HCT116 (cell line): ENCODE data around the gene ALDH1L1. TPM values are rescaled to one million over a fixed set of nuclear protein-coding genes. Genes with fewer than 3 reads are reported as not detected.
A peak's percentile ranks its signal among the peaks of the same experiment; 100 is the strongest.

Experiments
- ATAC-seq: fragments of 200-7000 bp; cut with Tn5 transposase; 2 replicates; pipeline ENCODE4 v1.9.1; 2020; ENCODE audit warnings: mild to moderate bottlenecking, moderate library complexity
- BruUV-seq: library from RNA; stranded (reverse); fragments of 400-500 nt; replicated peaks from 2 replicates; lab custom pipeline; 2021; lab: Mats Ljungman, UMichigan
- CTCF ChIA-PET: fragments of 300-600 bp; sonication (Branson Sonifier 250); formaldehyde crosslinking; loops from one replicate; lab custom pipeline; 2021; ENCODE audit warnings: antibody characterized with exemption; lab: Charles Lee
- POLR2A ChIA-PET: fragments of 300-600, 350-600 bp; sonication (Branson Sonifier 250); formaldehyde crosslinking; loops from one replicate; lab custom pipeline; 2021; ENCODE audit warnings: antibody characterized with exemption; lab: Charles Lee
- RAD21 ChIA-PET, 2 experiments: fragments of 300-600 bp; sonication (Branson Sonifier 250); formaldehyde crosslinking; loops; one replicate each; lab custom pipeline; 2023; ENCODE audit warnings: low total read pairs in 2 of 2; ENCODE audit not compliant: uncharacterized antibody in 2 of 2, unreplicated experiment in 2 of 2, low non-redundant PET in 1 of 2; lab: Charles Lee
- DNase-seq: peaks from one replicate; pipeline ENCODE4 v3.0.0-alpha.2; 2010; ENCODE audit warnings: low read depth, low spot score
- H2AFZ ChIP-seq: fragments of 200-600 bp; shearing (Covaris generic), sonication (generic); 2 replicates; pipeline ENCODE4 v1.6.1; 2017; ENCODE audit warnings: low read depth, mixed run types, mixed read lengths, antibody characterized with exemption, low read length; ENCODE audit not compliant: poor library complexity, severe bottlenecking
- H3K27ac ChIP-seq: 2 replicates; pipeline ENCODE4 v1.5.1; 2012; ENCODE audit warnings: low read depth, low read length
- H3K27me3 ChIP-seq: fragments of 200-600 bp; sonication (generic); 2 replicates; pipeline ENCODE4 v1.6.1; 2016; ENCODE audit warnings: mixed run types, low read length, mixed read lengths; ENCODE audit not compliant: insufficient read depth
- H3K36me3 ChIP-seq, 2 experiments: fragments of 200-500 bp in 1 of 2; fragments of 200-600 bp in 1 of 2; sonication (Bioruptor generic) in 1 of 2; sonication (generic) in 1 of 2; 2 replicates each; pipeline versions ENCODE4 v1.5.1 to v1.6.1; 2014 to 2016; ENCODE audit warnings: low read length in 2 of 2, inconsistent platforms in 1 of 2, mixed read lengths in 1 of 2, mixed run types in 1 of 2; ENCODE audit not compliant: insufficient read depth in 2 of 2, control insufficient read depth in 1 of 2
- H3K4me1 ChIP-seq, 2 experiments: fragments of 200-600 bp in 1 of 2; sonication (generic) in 1 of 2; 2 replicates each; pipeline versions ENCODE4 v1.5.1 to v1.6.1; 2012 to 2017; ENCODE audit warnings: low read length in 2 of 2, inconsistent platforms in 1 of 2, mild to moderate bottlenecking in 1 of 2, mixed read lengths in 1 of 2, mixed run types in 1 of 2, moderate library complexity in 1 of 2; ENCODE audit not compliant: insufficient read depth in 2 of 2, control insufficient read depth in 1 of 2
- H3K4me2 ChIP-seq: fragments of 200-600 bp; sonication (generic); 2 replicates; pipeline ENCODE4 v1.6.1; 2017; ENCODE audit warnings: mixed run types, low read length, mixed read lengths
- H3K4me3 ChIP-seq, 2 experiments: fragments of 200-600 bp in 1 of 2; sonication (generic) in 1 of 2; replicated peaks in 1 of 2; 2 replicates each; pipeline ENCODE4 v1.5.1; 2011 to 2016; ENCODE audit warnings: low read length in 2 of 2, control low read depth in 1 of 2, low read depth in 1 of 2, mild to moderate bottlenecking in 1 of 2, mixed read lengths in 1 of 2, mixed run types in 1 of 2
- H3K79me2 ChIP-seq: fragments of 200-600 bp; sonication (generic); 2 replicates; pipeline ENCODE4 v1.6.1; 2017; ENCODE audit warnings: mild to moderate bottlenecking, mixed run types, low read length, moderate library complexity, mixed read lengths; ENCODE audit not compliant: insufficient read depth
- H3K9ac ChIP-seq: fragments of 200-600 bp; sonication (generic); 2 replicates; pipeline ENCODE4 v1.6.1; 2016; ENCODE audit warnings: low read length, mixed read lengths
- H3K9me2 ChIP-seq: fragments of 200-600 bp; sonication (generic), shearing (Covaris generic); 2 replicates; pipeline ENCODE4 v1.6.1; 2017; ENCODE audit warnings: mixed run types, mild to moderate bottlenecking, moderate library complexity; ENCODE audit not compliant: insufficient read depth
- H3K9me3 ChIP-seq, 2 experiments: fragments of 200-500 bp in 1 of 2; fragments of 200-600 bp in 1 of 2; sonication (Bioruptor generic) in 1 of 2; sonication (generic) in 1 of 2; 2 replicates each; pipeline ENCODE4 v1.6.1; 2014 to 2017; ENCODE audit warnings: low read length in 2 of 2, mixed read lengths in 2 of 2, inconsistent platforms in 1 of 2, low read depth in 1 of 2, mild to moderate bottlenecking in 1 of 2, mixed run types in 1 of 2, moderate library complexity in 1 of 2; ENCODE audit not compliant: control insufficient read depth in 1 of 2, insufficient read depth in 1 of 2
- H4K20me1 ChIP-seq: fragments of 200-600 bp; sonication (generic), shearing (Covaris generic); 2 replicates; pipeline ENCODE4 v1.6.1; 2017; ENCODE audit warnings: mixed run types, mild to moderate bottlenecking, moderate library complexity; ENCODE audit not compliant: insufficient read depth
- CBX3 ChIP-seq: IDR thresholded peaks from 2 replicates; pipeline ENCODE4 v1.6.1; 2012; ENCODE audit warnings: low read depth
- CEBPB ChIP-seq: IDR thresholded peaks from 2 replicates; pipeline ENCODE4 v1.6.1; 2012; ENCODE audit warnings: low read depth
- CTCF ChIP-seq, 3 experiments: fragments of 200-600 bp in 1 of 3; sonication (generic) in 1 of 3; IDR thresholded peaks in 2 of 3; conservative IDR thresholded peaks in 1 of 3; 2 replicates each; pipeline ENCODE4 v1.5.1; 2012 to 2017; ENCODE audit warnings: low read depth in 2 of 3, low read length in 2 of 3, antibody characterized with exemption in 1 of 3, borderline replicate concordance in 1 of 3, control low read depth in 1 of 3, mild to moderate bottlenecking in 1 of 3, mixed read lengths in 1 of 3, mixed run types in 1 of 3, moderate library complexity in 1 of 3; ENCODE audit not compliant: insufficient read depth in 1 of 3
- FOSL1 ChIP-seq: IDR thresholded peaks from 2 replicates; pipeline ENCODE4 v1.6.1; 2012; ENCODE audit warnings: low read depth
- JUND ChIP-seq: IDR thresholded peaks from 2 replicates; pipeline ENCODE4 v1.6.1; 2012
- MAX ChIP-seq: IDR thresholded peaks from 2 replicates; pipeline ENCODE4 v1.6.1; 2012
- RAD21 ChIP-seq: IDR thresholded peaks from 2 replicates; pipeline ENCODE4 v1.6.1; 2012; ENCODE audit warnings: low read depth, mild to moderate bottlenecking
- SIN3A ChIP-seq: IDR thresholded peaks from 2 replicates; pipeline ENCODE4 v1.6.1; 2012; ENCODE audit warnings: low read depth
- ZBTB33 ChIP-seq: IDR thresholded peaks from 2 replicates; pipeline ENCODE4 v1.6.1; 2011; ENCODE audit warnings: mild to moderate bottlenecking, low read length, moderate library complexity; ENCODE audit not compliant: insufficient replicate concordance; ENCODE audit errors: extremely low read depth
- ZFX ChIP-seq: fragments of 450-650 bp; IDR thresholded peaks from 2 replicates; pipeline ENCODE4 v1.6.1; 2017
- intact Hi-C: fragments of 100-400 bp; cut with micrococcal nuclease; formaldehyde crosslinking; loops from 2 replicates; pipeline ENCODE4 v1.10.0; 2022
- total RNA-seq: library from RNA; stranded (reverse); gene quantifications from one replicate; pipeline ENCODE4 v1.2.1, GENCODE V29; 2021; ENCODE audit not compliant: unreplicated experiment

ALDH1L1 gene
- total RNA-seq, 1 experiment from 2014 or later: 0.81 TPM

GRCh38 chr3:126134219-126134975 is 46.0 kb downstream of the ALDH1L1 start:
- peak overlapping the region; percentile 65 for H2AFZ ChIP-seq
- H3K36me3 ChIP-seq: no peaks in the 10 kb centered on the region
- BruUV-seq: no TSS peak
- H3K27me3 ChIP-seq: peaks cover 9% of the 10 kb centered on the region; the same call in 1 of the 2 replicates
- peak; percentile 39 for DNase-seq
- H4K20me1 ChIP-seq: no peaks in the 10 kb centered on the region
- RAD21 ChIA-PET: interaction anchor here (0.5 to 1.4 kb wide), 3 partner anchors 64 to 341 kb away, joined by 3 to 4 read pairs (median 3); partner anchors contain the start of gene ZXDC (in 1 of the 2)
- intact Hi-C loops: loop anchor here (1.0 to 10.0 kb wide), 3 partner anchors 255 to 1410 kb away; partner anchors contain the start of gene CHST13
- H3K4me1 ChIP-seq: peaks cover 0 to under 1% of the 10 kb centered on the region in 2 experiments; a peak in 1 of 4 replicates
- no peaks in the 10 kb centered on the region for H3K79me2 ChIP-seq
- POLR2A ChIA-PET: no interaction called here
- ATAC-seq: peak; percentile 95
- H3K9me3 ChIP-seq: no peaks in the 10 kb centered on the region
- no peak overlapping the region for H3K9ac ChIP-seq
- no peak overlapping the region for H3K27ac ChIP-seq
- no peak overlapping the region for H3K4me2 ChIP-seq
- no peak overlapping the region for H3K4me3 ChIP-seq
- CTCF ChIA-PET: interaction anchor here (0.9 to 1.7 kb wide), 6 partner anchors 22 to 342 kb away, joined by 3 to 6 read pairs (median 3); partner anchors contain the start of gene ZXDC
- TF ChIP-seq CBX3 (no peak), CTCF (IDR thresholded peaks at IDR 0.05 in 2 of 3, conservative IDR thresholded peaks at IDR 0.05 in 1 of 3; ENCODE audit: borderline replicate concordance in 1 of 3, insufficient read depth in 1 of 3, low read depth in 2 of 3, low read length in 2 of 3) (peak; percentile 68 to 92 (median 79)), RAD21 (peak; percentile 96)
- no peaks in the 10 kb centered on the region for H3K9me2 ChIP-seq

- RAD21 ChIA-PET: interaction anchor here (1.0 to 1.4 kb wide), 2 partner anchors 65 to 342 kb away, joined by 3 read pairs; partner anchors contain the start of gene ZXDC (in 1 of the 2)
- no peaks in the 10 kb centered on the region for H3K9me3 ChIP-seq
- peak; percentile 20 for ATAC-seq
- no peak for TF ChIP-seq RAD21
- TF ChIP-seq JUND: no peak
- no peak for TF ChIP-seq ZBTB33
- TF ChIP-seq SIN3A: no peak
- TF ChIP-seq MAX: no peak
- no peak for TF ChIP-seq ZFX
- TF ChIP-seq CEBPB: no peak
- TF ChIP-seq FOSL1: no peak
- H3K27me3 ChIP-seq: 0 out of 2 replicates have a peak, but pooled peaks cover 3% of the 10 kb centered on the region
- H3K27ac ChIP-seq: no peak overlapping the region
- POLR2A ChIA-PET: no interaction called here
- intact Hi-C loops: loop anchor here (1.0 to 10.0 kb wide), 3 partner anchors 256 to 1411 kb away; partner anchors contain the start of gene CHST13
- no peaks in the 10 kb centered on the region for H3K36me3 ChIP-seq
- BruUV-seq: no TSS peak
- CTCF ChIA-PET: interaction anchor here (0.9 to 1.7 kb wide), 4 partner anchors 23 to 342 kb away, joined by 3 to 5 read pairs (median 3); partner anchors contain the start of gene ZXDC
- no peak overlapping the region for H3K4me2 ChIP-seq
- H3K4me3 ChIP-seq: no peak overlapping the region
- H3K9me2 ChIP-seq: no peaks in the 10 kb centered on the region
- H3K4me1 ChIP-seq: peaks cover 0 to 4% of the 10 kb centered on the region in 2 experiments; a peak in 1 of 4 replicates
- H3K9ac ChIP-seq: no peak overlapping the region
- no peak for DNase-seq
- no peaks in the 10 kb centered on the region for H4K20me1 ChIP-seq
- H2AFZ ChIP-seq: no peak overlapping the region
- no peaks in the 10 kb centered on the region for H3K79me2 ChIP-seq
Measured at GRCh38 chr3:126133606-126134005, 46.8 kb downstream of the ALDH1L1 start.
